ENCODE measurements around the gene RPS6KA2.

The RPS6KA2 gene

DNA sequence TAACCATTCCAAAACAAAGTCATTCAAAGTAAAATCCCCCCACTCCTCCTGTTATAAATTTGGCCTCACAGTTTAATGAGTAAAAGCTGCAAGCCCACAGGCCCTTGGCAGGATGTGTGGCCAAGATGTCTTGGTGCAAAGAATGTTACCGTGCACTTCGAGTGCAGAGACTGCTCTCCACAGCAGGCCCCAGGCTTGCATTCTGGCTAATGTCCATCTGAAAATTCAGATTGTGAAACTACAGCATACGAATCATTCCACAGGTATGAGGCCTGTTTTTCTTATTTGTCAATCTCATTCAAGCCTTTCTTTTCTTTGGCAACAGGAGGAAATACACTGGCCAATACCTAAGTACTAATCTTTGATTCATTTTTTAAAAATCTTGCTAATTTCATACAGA lies 7.1 kb downstream of the RPS6KA2 start:
- Histone ChIP-seq H3K27ac (replicated peaks) (no peak overlapping the region), H3K27me3 (ENCODE audit: insufficient read depth, poor library complexity, severe bottlenecking) (no peaks in the 10 kb centered on the region), H3K4me3 (replicated peaks; ENCODE audit: insufficient read depth, low read length) (no peak overlapping the region)
- TF ChIP-seq, protein P1, sequence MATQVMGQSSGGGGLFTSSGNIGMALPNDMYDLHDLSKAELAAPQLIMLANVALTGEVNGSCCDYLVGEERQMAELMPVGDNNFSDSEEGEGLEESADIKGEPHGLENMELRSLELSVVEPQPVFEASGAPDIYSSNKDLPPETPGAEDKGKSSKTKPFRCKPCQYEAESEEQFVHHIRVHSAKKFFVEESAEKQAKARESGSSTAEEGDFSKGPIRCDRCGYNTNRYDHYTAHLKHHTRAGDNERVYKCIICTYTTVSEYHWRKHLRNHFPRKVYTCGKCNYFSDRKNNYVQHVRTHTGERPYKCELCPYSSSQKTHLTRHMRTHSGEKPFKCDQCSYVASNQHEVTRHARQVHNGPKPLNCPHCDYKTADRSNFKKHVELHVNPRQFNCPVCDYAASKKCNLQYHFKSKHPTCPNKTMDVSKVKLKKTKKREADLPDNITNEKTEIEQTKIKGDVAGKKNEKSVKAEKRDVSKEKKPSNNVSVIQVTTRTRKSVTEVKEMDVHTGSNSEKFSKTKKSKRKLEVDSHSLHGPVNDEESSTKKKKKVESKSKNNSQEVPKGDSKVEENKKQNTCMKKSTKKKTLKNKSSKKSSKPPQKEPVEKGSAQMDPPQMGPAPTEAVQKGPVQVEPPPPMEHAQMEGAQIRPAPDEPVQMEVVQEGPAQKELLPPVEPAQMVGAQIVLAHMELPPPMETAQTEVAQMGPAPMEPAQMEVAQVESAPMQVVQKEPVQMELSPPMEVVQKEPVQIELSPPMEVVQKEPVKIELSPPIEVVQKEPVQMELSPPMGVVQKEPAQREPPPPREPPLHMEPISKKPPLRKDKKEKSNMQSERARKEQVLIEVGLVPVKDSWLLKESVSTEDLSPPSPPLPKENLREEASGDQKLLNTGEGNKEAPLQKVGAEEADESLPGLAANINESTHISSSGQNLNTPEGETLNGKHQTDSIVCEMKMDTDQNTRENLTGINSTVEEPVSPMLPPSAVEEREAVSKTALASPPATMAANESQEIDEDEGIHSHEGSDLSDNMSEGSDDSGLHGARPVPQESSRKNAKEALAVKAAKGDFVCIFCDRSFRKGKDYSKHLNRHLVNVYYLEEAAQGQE (IDR thresholded peaks at IDR 0.05; ENCODE audit: insufficient replicate concordance, low read depth) = no peak
- TF ChIP-seq POLR2AphosphoS5 (IDR thresholded peaks at IDR 0.05; ENCODE audit: low read depth) (no peak), SPI1 (IDR thresholded peaks at IDR 0.05; ENCODE audit: borderline replicate concordance, low read depth) (no peak), GABPA (IDR thresholded peaks at IDR 0.05; ENCODE audit: low read depth) (no peak)
- TF ChIP-seq, protein P2, sequence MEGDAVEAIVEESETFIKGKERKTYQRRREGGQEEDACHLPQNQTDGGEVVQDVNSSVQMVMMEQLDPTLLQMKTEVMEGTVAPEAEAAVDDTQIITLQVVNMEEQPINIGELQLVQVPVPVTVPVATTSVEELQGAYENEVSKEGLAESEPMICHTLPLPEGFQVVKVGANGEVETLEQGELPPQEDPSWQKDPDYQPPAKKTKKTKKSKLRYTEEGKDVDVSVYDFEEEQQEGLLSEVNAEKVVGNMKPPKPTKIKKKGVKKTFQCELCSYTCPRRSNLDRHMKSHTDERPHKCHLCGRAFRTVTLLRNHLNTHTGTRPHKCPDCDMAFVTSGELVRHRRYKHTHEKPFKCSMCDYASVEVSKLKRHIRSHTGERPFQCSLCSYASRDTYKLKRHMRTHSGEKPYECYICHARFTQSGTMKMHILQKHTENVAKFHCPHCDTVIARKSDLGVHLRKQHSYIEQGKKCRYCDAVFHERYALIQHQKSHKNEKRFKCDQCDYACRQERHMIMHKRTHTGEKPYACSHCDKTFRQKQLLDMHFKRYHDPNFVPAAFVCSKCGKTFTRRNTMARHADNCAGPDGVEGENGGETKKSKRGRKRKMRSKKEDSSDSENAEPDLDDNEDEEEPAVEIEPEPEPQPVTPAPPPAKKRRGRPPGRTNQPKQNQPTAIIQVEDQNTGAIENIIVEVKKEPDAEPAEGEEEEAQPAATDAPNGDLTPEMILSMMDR (IDR thresholded peaks at IDR 0.05; ENCODE audit: insufficient read depth, low read length) = no peak
- DNase-seq (ENCODE audit: low read depth in 1 of 2, low spot score in 1 of 2) = no peak

DNA sequence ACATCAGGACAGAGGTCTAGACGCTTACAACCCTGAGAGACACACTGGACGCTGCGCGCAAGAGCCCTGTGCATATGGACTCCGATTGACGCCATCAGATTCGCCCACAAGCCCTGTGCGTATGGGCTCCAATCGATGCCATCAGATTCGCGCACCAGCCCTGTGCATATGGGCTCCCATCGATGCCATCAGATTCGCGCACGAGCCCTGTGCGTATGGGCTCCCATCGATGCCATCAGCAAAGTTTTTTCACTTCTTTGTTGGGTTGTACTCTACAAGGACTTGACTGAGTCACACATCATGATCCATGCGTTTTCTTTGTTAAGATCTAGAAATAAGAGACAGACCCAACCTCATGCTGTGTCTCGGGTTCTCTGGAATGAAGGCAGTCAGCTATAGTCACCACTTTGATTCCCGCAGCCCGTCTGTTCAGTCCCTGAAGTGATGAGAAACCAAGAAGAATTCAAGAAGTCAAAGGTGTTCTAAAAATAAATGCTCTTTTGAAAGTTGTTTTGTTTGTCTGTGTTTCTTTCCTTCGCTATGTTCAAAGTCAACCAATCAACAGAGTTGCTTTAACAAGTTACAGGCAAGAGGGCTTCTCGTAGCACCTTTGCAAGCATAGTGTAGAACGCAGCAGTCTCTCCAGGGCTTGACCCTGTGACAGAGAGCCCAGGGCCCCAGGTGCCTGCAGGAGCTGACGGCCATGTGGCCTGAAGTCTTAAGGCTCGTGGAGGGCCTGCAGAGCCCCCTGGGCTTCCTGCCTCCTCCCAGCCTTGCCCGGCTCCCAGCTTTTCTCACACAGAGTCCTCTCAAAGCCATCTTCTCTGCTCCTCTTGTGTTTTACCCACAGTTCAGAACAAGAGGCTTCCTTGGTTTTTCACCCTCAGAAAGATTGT lies 7.9 kb downstream of the RPS6KA2 start:
- no peaks in the 10 kb centered on the region for H3K27me3 ChIP-seq (ENCODE audit: insufficient read depth, poor library complexity, severe bottlenecking)
- no peak for DNase-seq (ENCODE audit: low read depth in 1 of 2, low spot score in 1 of 2)
- no peak overlapping the region for H3K4me3 ChIP-seq (replicated peaks; ENCODE audit: insufficient read depth, low read length)
- TF ChIP-seq POLR2AphosphoS5 (IDR thresholded peaks at IDR 0.05; ENCODE audit: low read depth) (no peak), SPI1 (IDR thresholded peaks at IDR 0.05; ENCODE audit: borderline replicate concordance, low read depth) (no peak)
- TF ChIP-seq, protein P2 (IDR thresholded peaks at IDR 0.05; ENCODE audit: insufficient read depth, low read length) = no peak
- no peak overlapping the region for H3K27ac ChIP-seq (replicated peaks)

DNA sequence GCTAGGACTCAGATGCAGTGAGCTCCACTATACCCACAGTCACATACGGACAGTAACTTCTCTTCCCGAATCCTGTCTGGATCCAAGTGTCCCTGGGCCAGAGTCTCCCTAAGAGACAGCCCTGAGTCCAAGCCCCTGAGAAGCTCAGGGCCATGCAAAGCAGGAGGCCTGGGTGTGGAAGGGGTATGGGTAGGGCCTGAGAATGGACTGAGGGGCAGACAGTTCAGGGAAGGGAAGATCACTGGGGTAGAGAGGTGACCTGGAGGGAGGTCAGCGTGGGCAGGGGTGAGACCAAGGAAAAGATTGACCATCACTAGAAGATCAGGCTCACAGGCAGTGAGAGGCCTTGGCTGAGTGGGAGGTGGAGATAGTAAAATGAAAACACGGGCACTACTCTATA lies 8.8 kb downstream of the RPS6KA2 start:
- Histone ChIP-seq H3K27me3 (ENCODE audit: insufficient read depth, poor library complexity, severe bottlenecking) (no peaks in the 10 kb centered on the region), H3K27ac (replicated peaks) (no peak overlapping the region), H3K4me3 (replicated peaks; ENCODE audit: insufficient read depth, low read length) (no peak overlapping the region)
- TF ChIP-seq POLR2AphosphoS5 (IDR thresholded peaks at IDR 0.05; ENCODE audit: low read depth) = no peak
- no peak for TF ChIP-seq SPI1 (IDR thresholded peaks at IDR 0.05; ENCODE audit: borderline replicate concordance, low read depth)
- TF ChIP-seq, protein P2 (IDR thresholded peaks at IDR 0.05; ENCODE audit: insufficient read depth, low read length) = no peak
- TF ChIP-seq GABPA (IDR thresholded peaks at IDR 0.05; ENCODE audit: low read depth) = no peak
- TF ChIP-seq, protein P1 (IDR thresholded peaks at IDR 0.05; ENCODE audit: insufficient replicate concordance, low read depth) = no peak
- DNase-seq (ENCODE audit: low read depth in 1 of 2, low spot score in 1 of 2) = no peak

Data from HL-60 (cell line).